HG02763 (cell line): ENCODE results near the gene BCKDK.

Experiments
- ATAC-seq: cut with Tn5 transposase; IDR thresholded peaks from one replicate; pipeline ENCODE4 v1.9.1; 2021; ENCODE audit warnings: mild to moderate bottlenecking, moderate library complexity; ENCODE audit not compliant: unreplicated experiment

The BCKDK gene

DNA sequence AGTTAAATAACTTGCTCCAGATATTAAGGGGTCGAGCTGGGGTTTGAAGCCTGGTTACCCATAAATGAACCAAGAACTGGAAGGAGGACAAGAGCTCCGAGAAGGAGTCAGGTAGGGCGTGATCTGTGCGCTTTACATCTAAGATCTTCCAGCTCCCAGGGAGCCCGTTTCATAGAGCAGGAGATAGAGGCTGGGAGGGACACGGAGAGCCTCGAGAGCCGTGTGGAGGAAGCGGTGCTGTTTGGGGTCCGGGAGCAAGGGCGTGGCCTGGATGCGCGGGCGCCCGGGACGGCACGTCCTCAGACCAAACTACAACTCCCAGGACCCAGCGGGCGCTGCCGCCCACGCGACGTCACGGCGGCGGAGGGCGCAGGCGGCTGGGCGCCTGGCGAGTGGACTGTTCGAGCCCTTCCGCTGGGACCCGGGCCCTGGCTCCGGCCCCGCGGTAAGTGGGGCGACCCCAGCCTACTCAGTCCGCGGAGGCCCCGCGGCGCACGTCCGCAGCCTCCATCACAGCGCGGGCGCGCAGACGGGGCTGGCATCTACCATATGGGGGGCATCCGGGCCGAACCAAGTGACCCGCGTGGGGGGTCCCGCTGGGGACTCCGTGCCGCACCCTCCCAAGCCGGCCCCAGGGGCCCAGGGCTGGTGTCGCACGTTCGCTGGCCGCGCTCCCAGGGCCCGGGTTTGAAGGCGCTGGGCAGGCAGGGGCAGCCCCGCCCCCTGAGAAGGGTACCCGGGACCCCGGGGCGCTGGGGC, at the start of gene BCKDK:
BCKDK (plus strand) TSS at position 352 of the 759 bp plus-strand sequence. CDS start 838 bp downstream, outside the sequence.
- peak; percentile 71 for ATAC-seq

- no peak for ATAC-seq
Observed at GRCh38 chr16:31061126-31061812, 46.9 kb upstream of the BCKDK start.

DNA sequence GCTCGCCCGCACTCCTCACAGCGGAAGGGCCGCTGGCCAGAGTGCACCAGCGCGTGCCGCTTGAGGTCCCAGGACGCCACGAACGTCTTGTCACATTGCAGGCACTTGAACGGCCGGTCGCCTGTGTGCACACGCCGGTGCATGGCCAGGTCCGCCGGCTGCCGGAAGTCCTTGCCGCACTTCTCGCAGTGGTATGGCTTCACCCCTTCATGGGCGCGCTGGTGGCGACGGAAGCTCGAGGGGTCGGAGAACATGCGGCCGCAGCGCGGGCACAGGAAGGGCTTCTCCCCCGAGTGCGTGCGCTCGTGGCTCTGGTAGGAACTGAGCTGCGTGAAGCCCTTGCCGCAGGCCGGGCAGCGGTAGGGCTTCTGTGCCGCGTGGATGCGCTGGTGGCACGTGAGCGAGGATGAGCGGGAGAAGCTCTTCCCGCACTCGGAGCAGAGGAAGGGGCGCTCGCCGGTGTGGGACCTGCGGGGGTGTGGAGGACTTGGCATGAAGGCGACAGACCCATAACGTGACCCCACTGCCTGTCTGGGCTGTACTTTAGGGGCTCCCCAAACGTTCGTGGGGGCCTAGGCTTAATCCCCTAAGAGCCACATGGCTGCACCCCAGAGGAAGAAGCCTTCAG, 46.3 kb upstream of the BCKDK start:
- no peak for ATAC-seq

DNA sequence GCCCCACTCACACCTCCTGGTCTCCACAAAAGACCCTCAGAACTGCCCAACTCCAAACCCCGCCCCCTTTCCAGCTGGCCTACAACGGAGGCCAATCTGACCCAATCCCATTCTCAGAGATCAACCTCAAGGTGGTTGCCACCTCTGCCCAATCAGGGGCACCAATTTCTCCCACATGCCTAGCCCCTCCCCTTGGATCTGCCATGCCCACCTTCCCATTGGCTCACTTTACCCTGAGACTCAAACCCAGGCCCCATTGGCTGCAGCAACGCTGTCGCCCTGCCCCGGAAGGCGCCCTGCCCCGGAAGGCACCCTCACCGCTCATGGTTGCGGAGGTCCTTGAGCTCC, 44.7 kb upstream of the BCKDK start:
- ATAC-seq, result no peak

DNA sequence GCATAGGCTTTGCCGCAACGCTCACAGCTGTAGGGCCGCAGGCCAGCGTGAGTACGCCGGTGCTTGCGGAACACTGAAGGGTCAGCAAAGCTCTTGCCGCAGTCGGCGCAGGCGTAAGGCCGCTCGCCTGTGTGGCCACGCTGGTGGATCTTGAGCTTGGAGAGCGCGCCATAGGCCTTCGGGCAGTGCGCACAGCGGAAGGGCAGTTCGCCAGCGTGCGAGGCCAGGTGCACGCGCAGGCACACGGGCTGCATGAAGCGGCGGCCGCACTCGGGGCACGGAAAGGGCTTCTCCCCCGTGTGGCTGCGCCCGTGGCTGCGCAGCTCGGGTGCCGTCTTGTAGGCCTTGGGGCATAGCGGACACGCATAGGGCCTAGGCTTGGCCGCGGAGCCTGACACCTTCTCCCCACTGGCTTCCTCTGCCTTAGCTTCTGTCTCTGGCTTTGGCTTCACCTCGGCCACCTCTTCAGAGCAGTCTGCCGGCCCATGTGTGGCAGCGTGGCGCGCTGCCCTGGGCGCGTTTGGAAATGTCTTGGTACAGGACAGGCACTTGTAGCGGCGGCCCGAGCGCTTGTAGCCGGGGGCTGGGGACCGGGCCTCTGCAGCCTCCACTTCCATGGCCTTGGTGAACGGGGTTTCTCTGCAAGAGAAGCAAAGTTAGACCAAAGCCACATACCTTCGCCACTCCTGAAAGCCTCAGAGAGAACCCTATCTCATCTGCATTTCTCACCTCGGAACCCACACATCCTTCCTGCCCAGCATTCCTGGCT, 44.2 kb upstream of the BCKDK start:
- no peak for ATAC-seq

DNA sequence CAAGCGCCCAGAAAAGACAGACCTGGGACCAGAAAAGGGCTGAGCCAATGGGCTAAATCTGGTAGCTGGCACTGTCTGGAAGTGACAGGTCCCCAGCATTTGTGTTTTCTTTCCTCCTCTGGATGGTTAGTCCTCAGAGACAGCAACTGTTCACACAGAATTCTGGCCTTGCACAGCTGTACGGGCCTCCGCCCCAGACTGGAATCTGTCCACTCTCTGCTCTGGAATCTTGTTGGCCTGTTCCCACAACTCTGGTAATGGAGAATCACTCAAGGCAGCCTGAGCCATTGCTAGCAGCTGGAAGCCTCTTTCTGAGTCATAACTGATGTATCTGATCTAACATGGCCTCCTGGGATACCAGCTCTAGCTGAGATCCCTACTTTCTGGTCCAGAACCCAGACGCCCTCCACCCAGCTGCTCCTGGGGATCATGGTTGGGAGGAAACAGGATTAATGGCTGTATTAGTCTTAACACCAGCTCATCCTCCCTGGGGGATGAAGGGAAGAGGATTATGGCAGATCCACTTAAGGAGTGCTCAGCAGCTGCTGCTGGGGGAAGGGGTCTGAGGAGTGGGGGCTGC, 43.2 kb upstream of the BCKDK start:
- ATAC-seq, result no peak

DNA sequence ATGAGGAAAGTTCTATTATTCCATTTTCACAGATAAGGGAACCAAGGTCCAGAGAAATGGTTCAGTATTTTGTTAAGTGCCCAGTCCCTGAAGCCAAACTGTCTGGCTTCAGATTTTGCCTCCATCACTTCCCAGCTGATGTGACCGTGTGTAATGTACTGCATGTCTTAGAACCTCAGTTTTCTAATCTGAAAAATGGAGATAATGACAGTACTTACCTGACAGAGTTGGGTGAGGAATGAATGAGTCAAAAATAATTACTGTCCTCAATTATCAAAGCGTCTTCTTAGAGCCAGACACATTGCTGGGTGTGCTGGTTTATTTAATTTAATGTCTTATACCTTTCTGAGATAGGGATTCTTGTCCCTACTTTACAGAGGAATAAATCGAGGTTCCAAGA, 40.8 kb upstream of the BCKDK start:
- ATAC-seq, result no peak

DNA sequence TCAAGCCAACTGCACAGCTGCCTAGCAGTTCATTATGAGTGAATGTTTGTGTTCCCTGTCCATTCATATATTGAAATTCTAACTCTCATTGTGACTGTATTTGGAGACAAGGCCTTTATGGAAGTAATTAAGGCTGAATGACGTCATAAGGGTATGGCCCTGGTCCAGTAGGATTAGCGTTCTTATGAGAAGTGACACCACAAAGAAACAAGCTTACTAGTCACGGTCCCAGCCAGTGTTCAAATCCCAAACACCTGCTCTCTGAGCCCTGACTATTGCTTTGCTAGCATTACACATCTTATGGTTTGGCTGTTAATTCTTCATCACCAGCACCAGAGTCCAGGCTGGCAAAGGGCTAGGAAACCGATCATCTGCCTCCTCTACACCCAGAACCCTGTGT, 36.3 kb upstream of the BCKDK start:
- ATAC-seq, result no peak

GRCh38 chr16:31072540-31073141, 35.5 kb upstream of the BCKDK start:
- peak; percentile 1 for ATAC-seq

GRCh38 chr16:31073142-31073969, 34.8 kb upstream of the BCKDK start:
- peak; percentile 53 for ATAC-seq

GRCh38 chr16:31073970-31074813, 34.0 kb upstream of the BCKDK start, which contains the start of the genes ZNF646 and ZNF668:
ZNF646 (plus strand) TSS chr16:31074422; CDS start chr16:31076325, 1,903 bp downstream.
ZNF668 (minus strand) TSS chr16:31074240; CDS start chr16:31064459, 9,781 bp downstream.
- ATAC-seq, result peak; percentile 58

GRCh38 chr16:31074814-31075183, 33.4 kb upstream of the BCKDK start:
- no peak for ATAC-seq

DNA sequence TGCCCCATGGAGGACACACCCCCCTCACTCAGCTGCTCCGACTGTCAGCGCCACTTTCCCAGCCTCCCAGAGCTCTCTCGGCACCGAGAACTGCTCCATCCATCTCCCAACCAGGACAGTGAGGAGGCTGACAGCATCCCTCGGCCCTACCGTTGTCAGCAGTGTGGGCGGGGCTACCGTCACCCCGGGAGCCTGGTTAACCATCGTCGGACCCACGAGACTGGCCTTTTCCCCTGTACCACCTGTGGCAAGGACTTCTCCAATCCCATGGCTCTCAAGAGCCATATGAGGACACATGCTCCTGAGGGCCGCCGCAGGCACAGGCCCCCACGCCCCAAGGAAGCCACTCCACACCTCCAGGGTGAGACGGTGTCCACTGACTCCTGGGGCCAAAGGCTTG, 31.9 kb upstream of the BCKDK start:
- ATAC-seq, result no peak

GRCh38 chr16:31077024-31077423, 31.2 kb upstream of the BCKDK start:
- no peak for ATAC-seq

- no peak for ATAC-seq
Observed at GRCh38 chr16:31077592-31078396, 30.4 kb upstream of the BCKDK start.

- ATAC-seq, result no peak
Observed at GRCh38 chr16:31078597-31079341, 29.4 kb upstream of the BCKDK start.

DNA sequence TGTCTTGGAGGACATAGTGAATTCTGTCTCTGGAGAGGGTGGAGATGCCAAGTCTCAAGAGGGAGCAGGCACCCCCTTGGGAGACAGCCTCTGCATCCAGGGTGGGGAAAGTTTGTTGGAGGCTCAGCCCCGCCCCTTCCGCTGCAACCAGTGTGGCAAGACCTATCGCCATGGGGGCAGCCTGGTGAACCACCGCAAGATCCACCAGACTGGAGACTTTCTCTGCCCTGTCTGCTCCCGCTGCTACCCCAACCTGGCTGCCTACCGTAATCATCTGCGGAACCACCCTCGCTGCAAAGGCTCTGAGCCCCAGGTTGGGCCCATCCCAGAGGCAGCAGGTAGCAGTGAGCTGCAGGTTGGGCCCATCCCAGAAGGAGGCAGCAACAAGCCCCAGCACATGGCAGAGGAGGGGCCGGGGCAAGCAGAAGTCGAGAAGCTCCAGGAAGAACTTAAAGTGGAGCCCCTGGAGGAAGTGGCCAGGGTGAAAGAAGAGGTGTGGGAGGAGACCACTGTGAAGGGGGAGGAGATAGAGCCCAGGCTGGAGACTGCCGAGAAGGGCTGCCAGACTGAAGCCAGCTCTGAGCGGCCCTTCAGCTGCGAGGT, 28.7 kb upstream of the BCKDK start:
- ATAC-seq, result no peak
